Measurements from ENCODE around the gene DUOX1. TPM values are rescaled to one million over a fixed set of nuclear protein-coding genes. Genes with fewer than 3 reads are reported as not detected.
"Not testable (repeated sequence)": the region's sequence is repeated elsewhere in the genome, so short reads cannot be mapped to it uniquely, and the experiment has no call there.

Gene DUOX1
- total RNA-seq, 1 experiment from 2014 or later = not detected

DNA sequence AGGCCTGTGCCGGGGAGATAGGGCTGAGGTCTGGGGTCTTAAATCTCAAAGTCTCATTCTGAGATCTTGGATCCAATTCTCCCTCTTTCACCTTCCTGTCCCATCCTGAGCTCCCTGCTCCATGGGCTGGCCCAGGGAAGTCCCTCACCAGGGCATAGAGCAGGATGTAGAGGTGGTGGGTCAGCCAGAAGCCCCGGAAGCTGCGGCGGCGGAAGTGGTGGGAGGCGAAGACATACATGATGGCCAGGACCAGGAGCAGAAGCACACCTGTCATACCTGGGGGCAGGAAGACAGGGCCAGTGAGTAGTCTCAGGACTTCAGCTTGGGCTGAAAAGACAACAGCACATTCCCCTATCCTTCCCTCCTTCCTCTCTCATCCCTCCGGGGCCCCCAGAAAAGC is 32.3 kb upstream of the DUOX1 start:
- no peaks in the 10 kb centered on the region for H3K36me3 ChIP-seq

GRCh38 chr15:45099549-45100165 is 30.1 kb upstream of the DUOX1 start:
- peaks cover 18% of the 10 kb centered on the region for H3K27me3 ChIP-seq
- H3K4me1 ChIP-seq = no peaks in the 10 kb centered on the region
- DNase-seq = no peak
- no peaks in the 10 kb centered on the region for H3K36me3 ChIP-seq
- H3K4me3 ChIP-seq = no peak overlapping the region
- no peak overlapping the region for H3K27ac ChIP-seq
- H3K9me3 ChIP-seq (replicated peaks) = no peaks in the 10 kb centered on the region

More for the DNA sequence above, 32.3 kb upstream of the DUOX1 start:
- no peak for DNase-seq
- Histone ChIP-seq H3K27ac (no peak overlapping the region), H3K9me3 (replicated peaks) (no peaks in the 10 kb centered on the region), H3K27me3 (peaks cover 8% of the 10 kb centered on the region; the same call in 1 of the 2 replicates), H3K4me3 (no peak overlapping the region), H3K4me1 (no peaks in the 10 kb centered on the region)

GRCh38 chr15:45100884-45101625 is 28.7 kb upstream of the DUOX1 start:
- no peaks in the 10 kb centered on the region for H3K36me3 ChIP-seq
- no peaks in the 10 kb centered on the region for H3K4me1 ChIP-seq
- H3K27me3 ChIP-seq = peaks cover 23% of the 10 kb centered on the region
- no peak for DNase-seq
- no peak overlapping the region for H3K4me3 ChIP-seq
- H3K9me3 ChIP-seq (replicated peaks) = no peaks in the 10 kb centered on the region
- no peak overlapping the region for H3K27ac ChIP-seq

- Histone ChIP-seq H3K27ac (no peak overlapping the region), H3K9me3 (replicated peaks) (no peaks in the 10 kb centered on the region), H3K36me3 (no peaks in the 10 kb centered on the region), H3K4me1 (no peaks in the 10 kb centered on the region), H3K4me3 (no peak overlapping the region), H3K27me3 (peaks cover 19% of the 10 kb centered on the region)
- DNase-seq = no peak
Observed at GRCh38 chr15:45101749-45102148, 28.0 kb upstream of the DUOX1 start.

GRCh38 chr15:45102226-45102625 is 27.6 kb upstream of the DUOX1 start:
- Histone ChIP-seq H3K9me3 (replicated peaks) (no peaks in the 10 kb centered on the region), H3K27ac (no peak overlapping the region), H3K4me3 (no peak overlapping the region), H3K36me3 (no peaks in the 10 kb centered on the region), H3K4me1 (no peaks in the 10 kb centered on the region), H3K27me3 (peaks cover 15% of the 10 kb centered on the region)
- DNase-seq = no peak

DNA sequence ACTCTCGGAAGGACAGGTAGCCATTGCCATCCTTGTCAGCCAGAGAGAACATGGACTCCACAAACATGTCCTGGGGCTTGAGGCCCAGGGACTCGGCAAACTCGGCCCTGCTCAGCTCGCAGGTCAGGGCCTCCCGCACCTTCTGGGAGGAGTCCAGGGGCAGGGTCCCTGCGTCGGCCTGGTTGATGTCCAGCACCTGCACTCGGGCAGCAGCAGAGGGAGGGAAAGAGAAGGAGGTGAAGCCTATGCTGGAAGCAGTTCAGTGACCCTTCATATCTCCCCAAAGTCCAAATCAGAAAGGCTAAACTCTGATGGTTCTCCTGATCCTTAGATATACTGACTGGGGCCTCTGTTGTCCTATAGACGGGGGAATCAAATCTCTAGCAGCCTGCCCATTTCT is 25.6 kb upstream of the DUOX1 start:
- not testable (repeated sequence) for H3K36me3 ChIP-seq; DNase-seq; H3K4me3 ChIP-seq; H3K4me1 ChIP-seq; H3K27ac ChIP-seq; H3K9me3 ChIP-seq (replicated peaks)
- peaks cover 15% of the 10 kb centered on the region for H3K27me3 ChIP-seq

DNA sequence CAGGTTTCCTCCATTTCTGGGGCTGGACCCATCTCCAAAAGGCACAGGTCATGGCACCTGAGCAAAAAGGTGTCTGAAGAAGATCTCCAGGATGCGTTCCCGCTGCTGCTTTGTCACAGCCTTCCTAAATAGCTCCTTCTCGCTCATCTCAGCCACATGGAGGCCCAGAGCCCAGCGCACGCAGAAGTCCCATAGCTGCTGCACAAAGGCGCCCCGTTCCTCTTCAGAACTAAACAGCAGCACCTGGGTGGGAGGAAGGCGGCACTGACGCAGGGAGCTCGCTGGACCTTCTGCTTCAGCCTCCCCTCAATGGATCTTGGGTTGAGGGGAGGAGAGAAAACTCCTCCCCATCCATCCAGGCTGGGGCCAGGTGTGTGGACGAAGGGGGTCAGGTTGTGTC is 24.2 kb upstream of the DUOX1 start:
- H3K27me3 ChIP-seq = peaks cover 15% of the 10 kb centered on the region
- no peaks in the 10 kb centered on the region for H3K4me1 ChIP-seq

DNA sequence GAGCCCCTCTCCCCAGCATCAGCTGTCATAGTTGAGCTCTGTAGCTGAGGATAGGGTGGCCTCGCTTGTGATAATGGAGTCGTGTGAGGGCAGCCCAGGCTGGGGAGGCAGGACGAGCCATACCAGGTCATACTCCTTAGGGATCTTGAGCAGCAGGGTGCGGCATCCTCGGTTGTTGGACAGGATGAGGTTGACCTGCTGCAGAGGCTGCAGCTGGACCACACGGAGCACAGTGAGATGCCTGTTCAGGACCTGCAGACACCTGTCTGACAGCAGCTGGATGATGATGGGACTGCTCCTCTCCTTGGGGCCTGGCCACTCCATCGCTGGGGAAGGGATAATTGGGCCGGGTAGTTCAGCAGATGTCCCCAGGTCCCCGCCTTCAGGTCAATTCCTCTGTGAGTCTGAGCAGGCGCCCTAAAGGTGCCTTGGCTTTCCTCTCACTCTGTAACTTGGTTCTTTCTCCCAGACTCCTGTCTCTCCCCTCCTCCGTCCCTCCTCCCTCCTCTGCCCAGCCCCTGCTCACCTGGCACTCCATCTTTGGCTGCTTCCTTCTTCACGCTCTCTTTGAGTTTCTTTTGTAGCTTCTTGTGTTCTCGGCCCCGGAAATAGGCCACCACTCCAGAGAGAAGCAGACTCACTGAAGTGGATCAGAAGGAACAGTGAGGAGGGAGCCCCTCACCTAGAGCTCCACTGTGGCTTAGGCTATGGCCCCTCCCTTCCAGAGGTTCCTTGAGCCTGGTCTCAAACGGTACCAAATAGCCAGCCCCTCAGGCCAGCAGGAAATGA is 23.6 kb upstream of the DUOX1 start:
- no peaks in the 10 kb centered on the region for H3K9me3 ChIP-seq (replicated peaks)
- no peak for DNase-seq
- no peaks in the 10 kb centered on the region for H3K4me1 ChIP-seq
- H3K36me3 ChIP-seq = no peaks in the 10 kb centered on the region
- H3K4me3 ChIP-seq = no peak overlapping the region
- H3K27me3 ChIP-seq = peaks cover 15% of the 10 kb centered on the region
- H3K27ac ChIP-seq = no peak overlapping the region

More for the DNA sequence above, 24.2 kb upstream of the DUOX1 start:
- Histone ChIP-seq H3K27ac (no peak overlapping the region), H3K9me3 (replicated peaks) (no peaks in the 10 kb centered on the region), H3K4me3 (no peak overlapping the region), H3K36me3 (no peaks in the 10 kb centered on the region)
- DNase-seq = no peak

DNA sequence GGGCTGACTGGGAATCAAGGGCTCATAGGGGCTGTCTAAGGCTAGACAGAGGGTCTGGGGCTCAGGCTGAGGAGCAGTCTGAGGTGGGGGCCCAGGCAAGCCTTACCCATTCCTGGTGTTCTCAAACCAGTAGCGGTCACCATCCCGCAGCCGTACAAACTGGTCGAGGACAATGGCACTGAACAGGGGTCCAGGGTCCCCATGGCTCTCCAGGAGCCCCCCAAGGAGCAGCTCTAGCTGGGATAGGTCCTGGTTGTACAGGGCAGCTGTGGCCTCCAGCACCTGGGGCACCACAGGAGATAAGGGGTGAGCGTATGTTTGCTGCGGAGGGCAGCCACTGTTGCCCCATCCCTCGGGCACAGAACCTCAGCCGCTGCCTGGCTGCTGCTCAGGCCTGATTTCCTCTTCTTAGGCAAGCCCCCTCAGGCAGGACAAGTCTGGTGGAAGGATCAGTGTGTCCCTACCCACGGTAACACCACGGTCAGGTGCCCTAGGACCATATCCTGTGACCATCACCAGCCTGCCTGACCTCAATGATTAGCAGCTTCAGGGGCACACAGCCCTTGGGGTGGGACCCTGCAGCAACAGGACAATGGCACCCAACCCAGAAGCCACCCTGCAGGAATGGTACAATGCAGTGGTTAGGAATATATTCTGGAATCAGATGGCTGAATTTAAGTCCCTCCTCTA is 21.7 kb upstream of the DUOX1 start:
- DNase-seq = no peak
- Histone ChIP-seq H3K4me3 (no peak overlapping the region), H3K4me1 (no peaks in the 10 kb centered on the region), H3K27me3 (peaks cover 15% of the 10 kb centered on the region), H3K9me3 (replicated peaks) (no peaks in the 10 kb centered on the region), H3K27ac (no peak overlapping the region), H3K36me3 (no peaks in the 10 kb centered on the region)

DNA sequence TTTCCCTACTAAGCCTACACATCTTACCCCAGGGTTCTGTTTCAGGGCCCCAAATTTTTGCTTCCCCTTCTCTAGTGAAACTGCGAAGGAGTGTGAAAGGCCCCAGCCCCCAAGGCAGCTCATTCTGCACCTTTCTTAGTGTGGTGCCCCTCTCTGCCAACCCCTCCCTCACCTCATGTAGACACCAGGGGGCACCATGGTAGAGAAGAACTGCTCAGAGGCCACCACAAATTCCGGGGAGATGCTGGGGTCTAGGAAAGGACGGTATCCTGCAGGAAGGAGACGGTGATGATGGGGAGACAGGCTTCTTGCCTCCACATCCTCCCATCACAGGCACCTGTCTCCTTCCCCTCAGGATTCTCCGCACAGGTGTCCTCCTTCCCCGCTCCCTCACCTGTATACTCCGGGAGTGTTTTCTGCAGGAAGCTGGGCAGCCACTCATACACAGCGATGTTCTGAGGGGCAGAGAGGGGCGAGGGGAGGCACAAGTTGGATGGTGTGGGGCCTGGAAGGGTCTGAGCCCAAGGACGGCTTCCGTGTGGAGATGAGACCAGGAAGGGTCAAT is 19.5 kb upstream of the DUOX1 start:
- DNase-seq = no peak
- no peaks in the 10 kb centered on the region for H3K9me3 ChIP-seq (replicated peaks)
- no peaks in the 10 kb centered on the region for H3K27me3 ChIP-seq
- no peak overlapping the region for H3K4me3 ChIP-seq
- no peaks in the 10 kb centered on the region for H3K4me1 ChIP-seq
- no peaks in the 10 kb centered on the region for H3K36me3 ChIP-seq
- no peak overlapping the region for H3K27ac ChIP-seq

DNA sequence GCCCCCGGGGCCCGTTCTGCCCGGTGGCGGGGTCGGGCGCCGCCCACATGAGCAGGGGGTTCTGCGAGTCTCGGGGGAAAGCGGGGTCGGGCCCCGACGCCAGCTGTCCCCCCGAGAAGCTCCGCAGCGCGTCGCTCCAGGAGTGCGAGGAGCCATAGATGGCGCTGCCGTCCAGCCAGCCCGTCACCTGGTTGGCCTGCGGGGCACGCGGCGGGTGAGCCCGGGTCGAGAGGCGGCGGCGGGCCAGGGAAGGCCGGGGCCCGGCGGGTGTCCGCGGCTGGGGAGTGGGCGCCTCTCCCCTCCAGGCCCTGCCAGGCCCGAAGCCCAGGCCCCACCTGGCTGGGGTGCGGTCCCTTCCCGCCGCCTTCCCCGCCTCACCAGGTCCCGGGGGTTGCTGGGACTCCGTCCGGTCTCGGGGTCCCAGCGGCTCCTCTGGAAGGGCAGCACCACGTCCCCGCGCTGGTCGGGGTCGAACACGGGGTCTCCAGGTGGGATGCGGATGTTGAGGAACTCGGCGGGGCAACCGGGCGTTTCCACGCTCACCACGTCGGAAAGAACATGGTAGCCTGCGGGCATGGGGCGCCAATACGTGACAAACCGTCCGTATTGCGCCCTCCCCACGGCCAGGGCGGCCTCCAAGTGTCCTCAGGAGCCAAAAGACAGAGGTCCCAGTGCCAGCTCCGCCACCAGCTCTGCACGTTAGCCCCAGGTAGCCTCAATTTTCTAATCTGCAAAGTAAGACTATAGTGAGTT is 18.2 kb upstream of the DUOX1 start:
- Histone ChIP-seq H3K27me3 (no peaks in the 10 kb centered on the region), H3K4me3 (no peak overlapping the region), H3K36me3 (no peaks in the 10 kb centered on the region), H3K9me3 (replicated peaks) (no peaks in the 10 kb centered on the region), H3K4me1 (no peaks in the 10 kb centered on the region), H3K27ac (no peak overlapping the region)
- DNase-seq = no peak

- no peaks in the 10 kb centered on the region for H3K9me3 ChIP-seq (replicated peaks)
- H3K36me3 ChIP-seq = no peaks in the 10 kb centered on the region
- H3K4me1 ChIP-seq = no peaks in the 10 kb centered on the region
- H3K4me3 ChIP-seq = no peak overlapping the region
- H3K27ac ChIP-seq = no peak overlapping the region
- DNase-seq = no peak
- no peaks in the 10 kb centered on the region for H3K27me3 ChIP-seq
Observed at GRCh38 chr15:45112143-45112590, 17.6 kb upstream of the DUOX1 start.

DNA sequence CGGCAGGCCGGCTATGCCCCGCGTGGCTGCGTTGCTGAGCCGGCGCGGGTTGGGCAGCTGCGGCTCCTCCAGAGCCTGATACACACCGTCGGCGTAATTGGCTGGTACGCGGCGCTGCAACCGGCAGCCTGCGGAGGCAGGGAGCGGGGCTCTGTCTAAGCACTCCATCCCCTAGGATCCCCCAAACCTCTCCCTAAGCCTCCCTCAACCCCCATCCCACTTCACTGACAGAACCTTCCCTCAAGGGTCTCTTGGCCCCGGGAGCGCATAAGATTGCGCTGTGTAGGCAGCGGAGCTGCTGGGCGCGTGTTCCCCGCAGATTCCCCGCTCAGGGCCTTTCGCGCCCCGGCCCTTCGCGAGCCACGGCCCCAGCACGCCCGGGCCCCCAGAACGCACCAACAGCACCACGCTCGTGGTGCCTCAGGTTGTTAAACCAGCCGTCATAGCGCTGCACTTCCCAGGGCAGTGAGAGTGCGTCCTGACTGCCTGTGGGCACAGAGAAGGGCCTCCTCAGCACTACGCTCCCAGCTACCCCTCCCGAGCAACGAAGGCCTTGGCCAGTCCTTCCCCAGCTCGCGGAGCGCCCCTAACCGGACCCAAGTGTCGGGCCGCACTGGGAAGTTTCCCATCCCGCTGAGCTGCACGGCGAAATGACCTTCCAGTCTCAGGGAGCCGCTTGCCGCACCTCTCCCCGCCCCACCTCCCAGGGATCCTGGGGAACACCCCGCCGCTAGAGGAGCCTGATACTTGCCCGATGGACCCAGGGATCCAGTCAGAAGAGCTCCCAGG is 17.0 kb upstream of the DUOX1 start:
- Histone ChIP-seq H3K4me1 (no peaks in the 10 kb centered on the region), H3K9me3 (replicated peaks) (no peaks in the 10 kb centered on the region), H3K27ac (no peak overlapping the region), H3K4me3 (no peak overlapping the region), H3K36me3 (no peaks in the 10 kb centered on the region), H3K27me3 (no peaks in the 10 kb centered on the region)
- no peak for DNase-seq

Measured in SJCRH30 (cell line).